ENCODE measurements around the gene MOV10L1.

DNA sequence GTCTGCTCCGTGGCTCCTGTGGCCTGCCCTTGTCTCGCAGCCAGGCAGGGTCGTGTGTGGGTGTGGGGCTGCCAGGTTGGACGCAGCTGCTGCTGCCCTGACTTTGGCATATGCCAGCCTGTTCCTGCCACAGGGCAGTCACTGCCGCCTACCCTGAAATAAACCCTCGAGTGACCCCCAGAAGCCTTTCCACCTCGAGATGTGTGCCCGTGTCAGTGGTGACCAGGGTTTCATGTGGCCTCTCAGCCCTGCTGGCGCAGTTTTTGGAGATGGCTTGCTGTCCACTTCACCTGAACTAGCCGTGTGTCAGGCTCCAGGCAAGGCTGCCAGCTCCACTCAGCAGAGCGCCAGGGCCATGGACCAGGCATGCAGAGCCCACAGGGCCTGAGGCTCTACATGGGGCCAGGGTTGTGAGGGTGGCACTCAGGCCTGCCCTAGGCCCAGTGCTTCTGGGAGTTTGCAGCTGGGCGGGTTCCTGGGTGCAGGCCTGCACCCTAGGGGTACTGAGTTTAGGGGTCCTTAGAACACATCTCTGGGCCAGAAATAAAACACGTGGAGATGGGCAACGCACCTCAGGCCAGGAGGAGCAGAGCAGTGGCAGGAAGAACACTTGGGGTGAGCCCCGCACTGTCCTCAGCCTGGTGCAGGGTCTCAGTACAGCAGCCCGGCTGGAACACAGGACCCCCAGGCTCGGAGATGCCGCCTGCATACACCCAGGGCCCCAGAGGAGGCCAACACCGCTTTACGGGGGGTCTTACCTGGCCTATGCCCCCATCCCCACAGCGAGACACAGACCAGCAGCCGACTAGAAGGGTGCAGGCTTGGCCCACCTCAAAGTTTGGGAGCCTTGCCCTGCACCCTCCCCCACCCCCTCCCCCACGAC lies 71.9 kb downstream of the MOV10L1 start:
- TF ChIP-seq EZH2 (IDR thresholded peaks at IDR 0.05; ENCODE audit: borderline replicate concordance, low read depth, low read length, severe bottlenecking) (no peak), GATA2 (IDR thresholded peaks at IDR 0.05; ENCODE audit: insufficient read depth, insufficient read length, low read depth, low read length) (no peak), POLR2A (IDR thresholded peaks at IDR 0.05; ENCODE audit: low read depth, low read length) (no peak), POLR2AphosphoS5 (IDR thresholded peaks at IDR 0.05; ENCODE audit: insufficient read depth, low read depth, low read length) (no peak), FOS (IDR thresholded peaks at IDR 0.05; ENCODE audit: borderline replicate concordance, insufficient read depth, low read length) (no peak), MYC (IDR thresholded peaks at IDR 0.05; ENCODE audit: low read depth, low read length) (no peak)
- TF ChIP-seq, protein P1, sequence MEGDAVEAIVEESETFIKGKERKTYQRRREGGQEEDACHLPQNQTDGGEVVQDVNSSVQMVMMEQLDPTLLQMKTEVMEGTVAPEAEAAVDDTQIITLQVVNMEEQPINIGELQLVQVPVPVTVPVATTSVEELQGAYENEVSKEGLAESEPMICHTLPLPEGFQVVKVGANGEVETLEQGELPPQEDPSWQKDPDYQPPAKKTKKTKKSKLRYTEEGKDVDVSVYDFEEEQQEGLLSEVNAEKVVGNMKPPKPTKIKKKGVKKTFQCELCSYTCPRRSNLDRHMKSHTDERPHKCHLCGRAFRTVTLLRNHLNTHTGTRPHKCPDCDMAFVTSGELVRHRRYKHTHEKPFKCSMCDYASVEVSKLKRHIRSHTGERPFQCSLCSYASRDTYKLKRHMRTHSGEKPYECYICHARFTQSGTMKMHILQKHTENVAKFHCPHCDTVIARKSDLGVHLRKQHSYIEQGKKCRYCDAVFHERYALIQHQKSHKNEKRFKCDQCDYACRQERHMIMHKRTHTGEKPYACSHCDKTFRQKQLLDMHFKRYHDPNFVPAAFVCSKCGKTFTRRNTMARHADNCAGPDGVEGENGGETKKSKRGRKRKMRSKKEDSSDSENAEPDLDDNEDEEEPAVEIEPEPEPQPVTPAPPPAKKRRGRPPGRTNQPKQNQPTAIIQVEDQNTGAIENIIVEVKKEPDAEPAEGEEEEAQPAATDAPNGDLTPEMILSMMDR (IDR thresholded peaks at IDR 0.05; ENCODE audit: extremely low read depth in 1 of 2, insufficient read depth in 1 of 2, low read depth in 1 of 2, low read length in 2 of 2): no peak
- TF ChIP-seq, protein P2, sequence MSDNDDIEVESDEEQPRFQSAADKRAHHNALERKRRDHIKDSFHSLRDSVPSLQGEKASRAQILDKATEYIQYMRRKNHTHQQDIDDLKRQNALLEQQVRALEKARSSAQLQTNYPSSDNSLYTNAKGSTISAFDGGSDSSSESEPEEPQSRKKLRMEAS (IDR thresholded peaks at IDR 0.05; ENCODE audit: insufficient read depth, insufficient read length): no peak

Measured in endothelial cell of umbilical vein (primary cell).